Measurements from ENCODE around the gene RASSF3.

- TF ChIP-seq CREB1 (IDR thresholded peaks at IDR 0.05; ENCODE audit: low read depth) = no peak
- no peak for TF ChIP-seq YY1 (IDR thresholded peaks at IDR 0.05; ENCODE audit: low read depth)
- no peak for TF ChIP-seq REST (IDR thresholded peaks at IDR 0.05; ENCODE audit: low read depth)
- TF ChIP-seq RAD21 (IDR thresholded peaks at IDR 0.05; ENCODE audit: low read depth) = no peak
- TF ChIP-seq TAF1 (IDR thresholded peaks at IDR 0.05; ENCODE audit: low read depth) = no peak
- TF ChIP-seq ZBTB7A (IDR thresholded peaks at IDR 0.05; ENCODE audit: low read depth) = no peak
- TF ChIP-seq TCF12 (IDR thresholded peaks at IDR 0.05; ENCODE audit: low read depth) = no peak
- no peak for TF ChIP-seq MAX (IDR thresholded peaks at IDR 0.05)
- TF ChIP-seq FOXM1 (IDR thresholded peaks at IDR 0.05; ENCODE audit: borderline replicate concordance, low read depth) = no peak
Observed at GRCh38 chr12:64567570-64567969, 42.7 kb upstream of the RASSF3 start.

Measured in Ishikawa (cell line).